A673 (cell line): Measurements from ENCODE around the gene PACRG.

ENCODE experiments used
- CTCF ChIP-seq: fragments of 300-800, 200-600 bp; sonication (generic); conservative IDR thresholded peaks from 2 replicates; pipeline ENCODE4 v1.5.1; 2017; ENCODE audit warnings: low read depth, mild to moderate bottlenecking, antibody characterized with exemption, low read length, moderate library complexity, mixed read lengths
- EZH2 ChIP-seq: fragments of 200-600 bp; sonication (generic); IDR thresholded peaks from 2 replicates; pipeline ENCODE4 v1.6.1; 2017; ENCODE audit warnings: borderline replicate concordance, low read depth, mild to moderate bottlenecking, mixed read lengths, antibody characterized with exemption, low read length; ENCODE audit not compliant: poor library complexity, severe bottlenecking

DNA sequence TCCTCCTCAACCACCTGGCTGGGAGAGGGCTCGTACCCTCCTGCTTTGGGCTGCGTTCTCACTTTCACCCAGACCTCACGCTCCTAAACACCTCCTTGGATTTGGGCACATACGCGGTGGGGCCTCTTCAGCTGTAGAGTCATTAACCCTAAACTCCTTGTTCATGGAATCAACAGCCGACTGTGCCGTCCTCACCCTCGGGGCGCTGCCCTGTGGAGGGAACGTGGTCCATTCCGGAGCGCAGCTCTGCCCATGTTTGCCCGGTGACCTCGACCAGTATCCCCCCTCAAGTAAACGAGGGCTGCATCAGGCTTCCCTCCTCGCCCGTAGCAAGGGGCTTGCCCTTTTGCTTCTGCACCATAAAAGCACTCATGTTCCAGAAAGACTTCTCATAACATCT lies 512.8 kb downstream of the PACRG start:
- TF ChIP-seq EZH2 (no peak), CTCF (no peak)
